Measurements from ENCODE around the gene MGLL.
A peak's percentile ranks its signal among the peaks of the same experiment; 100 is the strongest.

MGLL gene

GRCh38 chr3:127799476-127800222 lies 22.7 kb downstream of the MGLL start:
- H3K4me3 ChIP-seq (ENCODE audit: low read length), result no peak overlapping the region
- DNase-seq (ENCODE audit: low read depth), result peak; percentile 89
- TF ChIP-seq CTCF (conservative IDR thresholded peaks at IDR 0.05; ENCODE audit: low read length), result no peak

DNA sequence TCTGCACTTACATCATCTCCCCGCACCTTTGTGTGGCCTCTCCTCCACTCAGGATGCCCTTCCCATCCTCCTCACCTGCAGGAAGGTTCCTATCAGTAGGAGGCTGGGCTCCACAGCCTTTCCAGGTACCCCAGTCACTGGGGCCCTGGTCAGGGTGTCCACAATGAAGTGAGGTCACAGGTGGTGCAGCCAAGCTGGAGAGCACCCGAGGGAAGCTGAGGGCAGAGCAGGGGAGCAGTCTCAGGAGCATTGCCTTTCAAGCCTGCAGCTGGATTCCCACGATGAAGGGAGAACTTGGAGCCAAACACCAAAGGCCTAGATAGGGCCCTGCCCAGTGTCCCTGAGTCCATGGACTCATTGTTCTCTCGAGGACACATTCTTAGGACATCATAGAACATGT lies 23.6 kb downstream of the MGLL start:
- DNase-seq (ENCODE audit: low read depth), result no peak
- no peak overlapping the region for H3K4me3 ChIP-seq (ENCODE audit: low read length)
- no peak for TF ChIP-seq CTCF (conservative IDR thresholded peaks at IDR 0.05; ENCODE audit: low read length)

DNA sequence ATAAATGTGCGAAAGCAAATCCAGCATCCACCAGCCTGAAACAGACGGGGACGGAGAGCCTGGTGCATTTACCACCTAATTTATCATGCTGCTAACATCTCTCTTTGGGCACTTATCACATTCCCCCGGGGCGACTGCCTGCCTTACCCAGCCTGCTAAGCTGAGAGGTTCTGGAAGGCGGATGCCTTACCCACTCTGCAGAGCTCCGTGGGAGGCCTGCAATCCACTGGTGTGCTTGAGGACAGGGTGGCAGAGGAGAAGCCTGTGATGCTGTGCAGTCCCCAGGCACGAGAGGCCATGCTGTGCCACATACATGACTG lies 25.5 kb downstream of the MGLL start:
- no peak for TF ChIP-seq CTCF (conservative IDR thresholded peaks at IDR 0.05; ENCODE audit: low read length)
- no peak for DNase-seq (ENCODE audit: low read depth)
- H3K4me3 ChIP-seq (ENCODE audit: low read length), result no peak overlapping the region

DNA sequence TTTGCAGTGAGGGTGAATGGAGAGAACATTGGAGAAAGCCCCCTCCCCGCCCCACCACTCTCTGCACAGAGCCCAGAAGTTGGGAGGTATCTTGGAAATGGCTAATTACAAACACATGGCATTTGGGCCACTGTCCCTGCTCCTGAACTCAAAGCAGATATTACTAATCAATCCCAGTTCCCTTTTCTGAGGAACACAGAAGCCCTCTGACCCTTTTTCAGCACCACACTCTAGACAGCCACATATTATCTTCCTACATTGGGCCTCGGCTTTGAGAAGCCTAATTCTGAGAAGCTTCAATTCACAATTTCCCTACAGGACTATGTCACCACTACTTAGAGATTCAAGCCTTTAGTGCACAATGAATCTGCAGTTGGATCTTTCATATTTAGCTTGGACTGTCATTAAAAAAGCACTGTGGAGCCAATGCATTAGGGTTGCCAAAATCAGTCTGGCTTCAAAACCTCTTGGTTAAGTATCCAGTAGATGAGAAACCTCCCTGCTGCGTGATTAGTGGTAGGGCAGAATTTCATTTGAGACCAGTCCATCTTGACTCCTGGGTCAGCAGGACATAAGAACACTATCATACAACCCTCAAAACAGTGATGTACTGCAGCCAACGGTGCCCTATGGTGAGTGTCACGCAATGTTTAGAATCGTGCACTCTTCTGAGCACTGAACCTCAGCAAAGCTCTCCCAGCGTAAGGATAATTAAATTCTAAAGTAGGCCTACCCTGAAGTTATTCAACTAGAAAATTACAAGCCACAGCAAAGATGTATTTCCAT lies 26.1 kb downstream of the MGLL start:
- no peak overlapping the region for H3K4me3 ChIP-seq (ENCODE audit: low read length)
- TF ChIP-seq CTCF (conservative IDR thresholded peaks at IDR 0.05; ENCODE audit: low read length), result no peak
- DNase-seq (ENCODE audit: low read depth), result no peak

GRCh38 chr3:127794972-127795371 lies 27.3 kb downstream of the MGLL start:
- DNase-seq (ENCODE audit: low read depth), result no peak
- no peak for TF ChIP-seq CTCF (conservative IDR thresholded peaks at IDR 0.05; ENCODE audit: low read length)
- no peak overlapping the region for H3K4me3 ChIP-seq (ENCODE audit: low read length)

DNA sequence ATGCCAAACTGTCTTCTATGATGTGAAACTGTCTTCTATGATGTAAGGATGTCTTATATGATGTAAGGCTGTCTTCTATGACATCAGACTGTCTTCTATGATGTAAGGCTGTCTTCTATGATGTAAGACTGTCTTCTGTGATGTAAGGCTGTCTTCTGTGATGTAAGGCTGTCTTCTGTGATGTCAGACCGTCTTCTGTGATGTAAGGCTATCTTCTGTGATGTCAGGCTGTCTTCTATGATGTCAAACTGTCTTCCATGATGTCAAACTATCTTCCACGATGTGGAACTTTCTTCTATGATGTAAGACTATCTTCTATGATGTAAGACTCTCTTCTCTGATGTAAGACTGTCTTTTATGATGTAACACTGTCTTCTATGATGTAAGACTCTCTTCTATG lies 27.9 kb downstream of the MGLL start:
- no peak for TF ChIP-seq CTCF (conservative IDR thresholded peaks at IDR 0.05; ENCODE audit: low read length)
- no peak overlapping the region for H3K4me3 ChIP-seq (ENCODE audit: low read length)
- no peak for DNase-seq (ENCODE audit: low read depth)
